Suppressor macrophage (primary cell): Measurements from ENCODE around the gene CEP41.

Experiments used
- DNase-seq, 4 experiments: peaks; one replicate each; pipeline ENCODE4 v3.0.0-alpha.2; 2020 to 2022

Gene CEP41

GRCh38 chr7:130367088-130367755 lies 73.6 kb downstream of the CEP41 start:
- DNase-seq = no peak

DNA sequence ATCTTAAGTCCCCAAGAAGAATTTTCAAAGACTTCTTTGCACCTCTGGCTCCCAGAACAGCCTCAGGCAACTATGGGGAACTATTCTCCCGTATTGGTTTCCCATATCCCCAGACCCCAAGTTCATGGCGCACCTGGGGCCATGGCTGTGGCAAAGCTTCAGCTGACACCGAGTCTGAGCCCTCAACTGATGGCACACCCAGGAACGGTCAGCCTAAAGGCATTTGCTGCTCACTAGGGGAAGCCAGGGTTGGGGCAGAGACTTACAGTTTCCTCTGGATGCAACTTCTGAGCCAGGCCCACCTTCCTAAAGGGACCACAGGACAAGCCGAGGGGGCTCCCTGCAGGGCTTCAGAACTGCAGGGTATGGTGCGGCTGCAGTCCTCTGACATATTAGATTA lies 74.3 kb downstream of the CEP41 start:
- DNase-seq = no peak

- DNase-seq = no peak
These were observed 75.0 kb downstream of the CEP41 start for GRCh38 chr7:130365511-130366441.

- no peak for DNase-seq
These were observed 75.7 kb downstream of the CEP41 start for GRCh38 chr7:130365088-130365487.

DNA sequence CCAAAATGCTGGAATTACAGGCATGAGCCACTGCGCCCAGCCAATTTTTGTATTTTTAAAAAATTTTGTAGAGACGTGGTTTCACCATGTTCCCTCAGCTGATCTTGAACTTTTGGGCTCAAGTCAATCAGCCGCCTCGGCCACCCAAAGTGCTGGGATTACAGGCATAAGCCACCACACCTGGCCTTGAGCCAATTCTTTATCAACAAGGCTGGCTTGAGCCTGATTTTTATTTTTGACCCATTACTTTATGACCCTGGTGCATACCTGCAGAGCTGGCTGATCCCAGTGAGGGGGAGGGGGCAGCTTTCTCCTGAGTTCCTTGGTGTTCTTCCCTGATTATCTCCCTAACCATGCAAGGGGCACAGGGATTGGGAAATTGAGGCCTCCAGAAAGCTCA lies 76.4 kb downstream of the CEP41 start:
- DNase-seq = no peak

DNA sequence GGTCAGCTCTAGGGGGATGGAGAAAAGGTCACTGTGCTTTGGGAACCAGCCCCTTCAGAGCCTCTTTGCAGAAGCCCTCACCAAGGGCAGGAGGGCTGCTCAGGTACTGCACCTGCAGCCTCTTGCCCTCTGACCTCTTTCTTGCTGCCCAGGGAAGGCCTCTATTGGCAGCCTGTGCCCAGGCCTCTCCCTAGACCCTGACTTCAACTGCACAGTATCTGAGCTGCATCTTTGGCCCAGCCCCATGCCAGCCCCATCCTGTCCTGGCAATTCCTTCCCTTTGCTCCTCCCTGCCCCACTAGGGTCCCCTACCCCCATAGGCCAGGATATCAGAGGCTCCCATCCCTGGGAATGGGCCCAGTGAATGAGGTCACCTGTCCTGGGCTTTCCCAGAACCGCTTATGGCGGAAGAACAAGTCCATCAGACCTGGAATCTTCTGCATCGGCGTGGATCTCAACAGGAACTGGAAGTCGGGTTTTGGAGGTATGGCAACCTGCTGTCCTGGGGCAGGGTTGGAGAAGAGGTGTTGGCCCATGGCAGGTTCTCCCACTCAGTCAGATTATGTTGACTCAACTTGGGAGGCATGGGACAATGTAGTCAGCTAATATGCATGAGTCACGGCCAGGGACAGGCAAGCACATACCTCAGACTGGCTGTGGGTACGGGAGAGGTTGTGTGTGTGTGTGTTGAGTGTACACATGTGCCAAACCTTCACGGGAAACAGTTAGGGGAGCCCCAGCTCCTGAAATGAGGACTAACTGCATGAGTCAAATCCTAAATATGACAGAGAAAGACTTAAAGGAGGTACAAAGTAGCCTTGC lies 77.6 kb downstream of the CEP41 start:
- peak in 3 of 4 experiments; percentile 7 to 36 (median 31) for DNase-seq

GRCh38 chr7:130362251-130362816 lies 78.5 kb downstream of the CEP41 start:
- DNase-seq = no peak

GRCh38 chr7:130361681-130362080 lies 79.1 kb downstream of the CEP41 start:
- no peak for DNase-seq

DNA sequence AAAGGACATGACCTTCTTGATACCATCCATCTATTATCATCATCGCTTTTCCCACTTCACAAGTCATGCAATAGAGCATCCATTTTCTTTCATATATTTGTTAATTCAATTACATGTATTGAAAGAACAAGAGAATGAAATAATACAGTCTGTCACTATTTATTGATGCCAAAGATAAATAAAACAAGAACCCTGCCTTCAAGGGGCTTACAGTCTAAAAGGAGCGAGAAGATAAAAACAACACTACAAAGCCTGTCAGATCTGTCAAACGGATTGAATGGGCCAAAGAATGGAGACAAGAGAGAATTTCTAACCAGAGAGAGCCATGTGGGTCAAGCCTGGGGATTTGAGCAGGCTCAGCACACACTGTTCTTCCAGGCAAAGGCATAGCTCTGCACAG lies 80.3 kb downstream of the CEP41 start:
- no peak for DNase-seq

GRCh38 chr7:130359276-130359857 lies 81.4 kb downstream of the CEP41 start:
- no peak for DNase-seq

DNA sequence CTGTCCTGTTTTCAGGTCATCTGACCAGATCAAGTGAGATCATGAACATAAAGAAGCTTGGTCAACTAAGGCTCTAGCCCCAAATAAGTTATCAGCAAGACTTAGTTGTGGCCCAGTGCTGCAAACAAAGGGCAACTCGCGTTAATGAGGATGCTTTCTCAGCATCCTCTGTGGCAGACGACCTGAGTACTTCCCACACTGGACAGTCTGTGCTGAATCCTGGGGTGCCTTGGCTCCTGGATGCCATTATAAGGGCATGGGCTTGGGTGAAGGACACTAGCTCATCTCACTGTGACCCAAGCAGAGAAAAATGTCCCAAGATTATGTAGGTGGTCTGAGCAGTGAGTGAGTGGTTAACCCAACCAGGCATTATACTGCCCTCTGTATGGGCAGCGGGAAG lies 82.3 kb downstream of the CEP41 start:
- DNase-seq = no peak

- no peak for DNase-seq
These were observed 83.8 kb downstream of the CEP41 start for GRCh38 chr7:130356876-130357611.

DNA sequence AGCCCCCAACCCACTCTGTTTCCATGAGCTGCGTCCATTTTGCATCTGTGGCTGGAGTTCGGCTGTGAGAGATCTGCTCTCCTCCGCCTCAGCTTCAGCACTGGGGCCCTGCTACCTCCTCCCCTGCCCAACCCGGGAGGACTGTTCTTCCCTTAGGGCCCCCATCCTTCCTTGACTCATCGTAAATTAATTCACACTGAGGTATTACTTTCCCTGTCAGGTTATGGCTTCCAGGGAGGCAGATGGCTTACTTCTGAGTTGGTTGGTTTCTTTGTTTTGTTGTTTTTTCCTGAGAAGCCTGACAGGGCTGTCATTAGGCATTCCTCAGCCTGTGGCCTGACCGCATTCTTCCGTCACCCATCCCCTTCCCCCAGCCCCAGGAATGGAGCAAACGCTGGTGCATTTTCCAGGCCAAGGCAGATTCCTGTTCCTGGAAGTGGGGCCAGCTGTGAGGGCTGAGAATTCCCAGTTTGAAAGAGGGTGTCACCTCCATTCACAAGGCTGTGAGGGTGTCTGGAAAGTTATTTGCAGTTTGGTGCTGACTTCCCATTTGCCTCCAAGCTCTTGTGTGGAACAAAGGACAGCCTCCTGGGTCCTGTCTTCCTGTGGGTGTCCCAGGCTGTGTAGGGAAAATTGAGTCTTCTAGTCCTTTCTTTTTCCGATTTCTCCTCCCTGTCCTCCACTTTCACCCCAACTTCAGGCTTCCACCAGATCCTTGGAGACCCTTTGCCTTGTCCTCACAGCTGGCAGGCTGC lies 84.5 kb downstream of the CEP41 start:
- DNase-seq = no peak

GRCh38 chr7:130353196-130353595 lies 87.6 kb downstream of the CEP41 start:
- DNase-seq = no peak

DNA sequence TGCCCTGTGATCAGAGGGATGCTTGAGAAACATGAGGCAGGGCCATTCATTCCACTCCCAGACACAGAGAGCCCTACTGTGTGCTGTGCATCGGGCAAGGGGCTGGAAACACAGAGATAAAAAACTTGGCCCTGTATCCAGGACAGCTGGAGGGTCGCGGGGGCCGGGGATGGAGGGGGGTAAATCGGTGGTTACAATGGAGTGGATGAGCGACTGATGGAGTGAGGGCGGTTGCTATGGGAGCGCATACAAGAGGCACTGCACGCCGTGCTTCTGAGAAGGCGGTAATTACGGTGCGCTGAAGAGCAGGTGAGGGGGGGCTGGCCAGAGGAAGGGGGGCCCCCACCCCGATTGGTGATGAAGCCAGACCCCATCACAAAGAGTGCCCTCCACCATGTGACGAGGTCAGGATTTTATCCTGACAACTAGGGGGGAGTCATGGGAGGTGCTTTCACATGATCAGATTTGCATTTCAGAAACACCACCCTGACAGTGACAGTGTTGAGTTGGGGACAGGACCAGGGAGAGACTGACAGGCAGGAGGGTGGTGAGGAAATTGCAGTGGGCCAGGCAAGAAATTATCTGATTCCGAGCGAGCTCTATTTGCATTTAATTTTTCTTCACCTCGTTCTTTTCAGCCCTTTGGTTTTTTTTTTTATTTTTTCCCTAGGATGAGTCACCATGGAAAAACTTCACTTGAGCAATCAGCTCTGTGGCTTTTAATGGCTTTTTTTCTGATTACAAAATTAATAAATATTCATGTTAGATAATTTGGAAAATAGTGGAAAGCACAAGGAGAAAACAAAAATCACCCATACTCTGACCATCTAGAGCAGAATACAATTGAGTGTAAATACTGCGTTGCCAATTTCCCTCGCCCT lies 88.4 kb downstream of the CEP41 start:
- DNase-seq = no peak

- no peak for DNase-seq
These were observed 89.1 kb downstream of the CEP41 start for GRCh38 chr7:130351791-130352090.

- DNase-seq = no peak
These were observed 89.6 kb downstream of the CEP41 start for GRCh38 chr7:130350945-130351790.

DNA sequence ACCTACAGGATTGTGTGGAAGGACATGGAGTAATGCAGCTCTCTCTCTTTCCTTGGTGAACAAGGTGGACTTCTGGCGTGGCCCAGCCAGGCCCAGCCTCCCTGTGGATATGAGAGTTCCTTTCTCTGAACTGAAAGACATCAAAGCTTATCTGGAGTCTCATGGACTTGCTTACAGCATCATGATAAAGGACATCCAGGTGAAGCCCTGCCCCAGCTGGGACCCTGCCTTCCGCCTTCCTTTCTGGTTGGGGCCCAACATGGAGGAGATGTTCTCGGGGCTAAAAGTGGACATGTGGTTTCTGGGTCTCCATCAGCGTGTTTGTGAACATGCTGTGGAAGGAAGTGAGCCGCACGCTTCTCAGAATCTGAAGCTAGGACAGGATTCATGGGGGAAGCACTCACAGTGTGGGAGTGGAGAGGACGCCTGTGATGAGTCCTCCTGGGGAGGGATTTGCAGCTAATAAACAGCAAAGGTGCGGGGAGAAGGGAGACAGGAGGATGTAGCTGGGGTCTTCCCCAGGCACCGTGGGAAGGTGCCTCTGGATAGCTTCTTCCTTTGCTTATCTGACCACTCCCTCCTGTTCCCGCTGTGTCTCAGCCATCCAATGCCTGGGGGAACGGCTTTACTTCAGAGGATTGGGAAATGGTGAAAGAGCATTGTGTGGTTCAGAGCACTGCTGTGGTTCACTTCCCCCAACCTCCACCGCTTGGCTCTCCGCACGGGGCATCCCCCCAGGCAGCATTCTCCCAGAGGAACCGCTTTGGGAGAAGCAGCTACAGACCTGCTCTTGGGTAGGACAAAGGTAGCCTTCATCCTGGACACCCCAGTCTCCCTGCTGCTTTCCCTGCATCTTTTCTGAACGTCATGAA lies 90.7 kb downstream of the CEP41 start:
- DNase-seq = peak in 1 of 4 experiments; percentile 31
